SU-DHL-6 (cell line): ENCODE results near the gene BLVRB.
A peak's percentile ranks its signal among the peaks of the same experiment; 100 is the strongest.

ENCODE experiments used
- H2AFZ ChIP-seq: fragments of 200-600 bp; sonication (generic); 2 replicates; pipeline ENCODE4 v1.6.1; 2014; ENCODE audit warnings: low read depth, mild to moderate bottlenecking, moderate library complexity, mixed read lengths, antibody characterized with exemption, low read length; ENCODE audit not compliant: severe bottlenecking
- H3F3A ChIP-seq: fragments of 200-600 bp; shearing (Covaris generic); 2 replicates; pipeline ENCODE4 v1.6.0; 2016; ENCODE audit warnings: antibody characterized with exemption, mild to moderate bottlenecking; ENCODE audit not compliant: insufficient read depth
- H3K27ac ChIP-seq: fragments of 200-600 bp; sonication (generic); 2 replicates; pipeline ENCODE4 v1.5.1; 2016; ENCODE audit warnings: low read depth, mild to moderate bottlenecking, low read length, moderate library complexity, mixed read lengths
- H3K27me3 ChIP-seq: fragments of 200-600 bp; sonication (generic), shearing (Covaris generic); 2 replicates; pipeline ENCODE4 v1.6.0; 2014; ENCODE audit warnings: mild to moderate bottlenecking, low read length
- H3K36me3 ChIP-seq: fragments of 200-600 bp; sonication (generic); 2 replicates; pipeline ENCODE4 v1.6.1; 2014; ENCODE audit warnings: mild to moderate bottlenecking, low read length, mixed read lengths
- H3K4me2 ChIP-seq: fragments of 300-600, 200-600 bp; shearing (Covaris generic), sonication (generic); 2 replicates; pipeline ENCODE4 v1.6.0; 2014; ENCODE audit warnings: low read length, low read depth, mild to moderate bottlenecking; ENCODE audit not compliant: poor library complexity, severe bottlenecking
- H3K4me3 ChIP-seq: fragments of 200-600 bp; sonication (generic); 2 replicates; pipeline ENCODE4 v1.5.1; 2014; ENCODE audit warnings: antibody characterized with exemption, low read length, mild to moderate bottlenecking, mixed read lengths; ENCODE audit not compliant: insufficient read depth, poor library complexity, severe bottlenecking
- H3K79me2 ChIP-seq: fragments of 200-600 bp; sonication (generic); 2 replicates; pipeline ENCODE4 v1.6.1; 2014; ENCODE audit warnings: mild to moderate bottlenecking, low read length, moderate library complexity; ENCODE audit not compliant: insufficient read depth
- H3K9ac ChIP-seq: fragments of 200-600 bp; sonication (generic); 2 replicates; pipeline ENCODE4 v1.7.0; 2014; ENCODE audit warnings: mild to moderate bottlenecking, low read length
- H3K9me2 ChIP-seq: fragments of 200-600 bp; sonication (generic); replicated peaks from 2 replicates; pipeline ENCODE4 v1.6.1; 2014; ENCODE audit warnings: low read length; ENCODE audit not compliant: insufficient read depth
- H3K9me3 ChIP-seq: fragments of 200-600 bp; sonication (generic); 2 replicates; pipeline ENCODE4 v1.6.1; 2014; ENCODE audit warnings: low read length, mixed read lengths; ENCODE audit not compliant: insufficient read depth
- H4K20me1 ChIP-seq: fragments of 200-600 bp; sonication (generic); 2 replicates; pipeline ENCODE4 v1.6.1; 2014; ENCODE audit warnings: low read depth, mild to moderate bottlenecking, antibody characterized with exemption, low read length, moderate library complexity, mixed read lengths
- EZH2phosphoT487 ChIP-seq: fragments of 200-600 bp; sonication (generic), shearing (Covaris generic); conservative IDR thresholded peaks from 2 replicates; pipeline ENCODE4 v1.6.1; 2018; ENCODE audit warnings: mild to moderate bottlenecking, antibody characterized with exemption, low read length, moderate library complexity, mixed read lengths
- TF ChIP-seq, protein P1 (sequence below): fragments of 200-600 bp; sonication (generic); IDR thresholded peaks from one replicate; pipeline ENCODE4 v1.5.1; 2017; ENCODE audit warnings: antibody characterized with exemption, mild to moderate bottlenecking, low read length, moderate library complexity; ENCODE audit not compliant: insufficient read depth, poor library complexity, severe bottlenecking

The BLVRB gene

DNA sequence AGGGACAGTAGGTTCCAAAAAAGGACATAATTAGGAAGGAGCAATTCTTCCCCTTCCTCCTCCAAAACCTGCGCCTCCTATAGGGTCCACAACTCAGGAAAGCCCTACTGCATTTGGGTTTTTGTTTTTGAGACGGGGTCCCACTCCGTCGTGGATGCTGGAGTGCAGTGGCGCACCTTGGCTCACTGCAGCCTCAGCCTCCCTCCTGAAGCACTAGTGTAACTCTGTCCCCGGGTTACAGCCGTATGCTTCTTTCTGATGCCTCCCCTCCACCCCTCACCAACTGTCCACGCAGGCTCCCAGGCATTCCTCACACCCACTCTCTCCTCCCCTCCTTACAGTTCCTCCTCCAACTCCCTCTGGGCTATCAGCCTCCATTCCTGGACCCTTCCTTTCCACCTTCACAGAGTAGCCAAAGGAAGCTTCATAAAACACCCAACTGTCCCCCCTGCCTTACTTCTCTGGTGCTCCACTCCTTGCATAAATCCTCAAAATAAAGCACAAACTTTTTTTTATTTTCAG is 19.2 kb downstream of the BLVRB start:
- H3K4me3 ChIP-seq = no peak overlapping the region
- H3K9me2 ChIP-seq = no peaks in the 10 kb centered on the region
- H3K9ac ChIP-seq = no peak overlapping the region
- no peaks in the 10 kb centered on the region for H3K27me3 ChIP-seq
- H3K79me2 ChIP-seq = peaks cover 10% of the 10 kb centered on the region
- H2AFZ ChIP-seq = no peak overlapping the region
- no peaks in the 10 kb centered on the region for H4K20me1 ChIP-seq
- no peak overlapping the region for H3K27ac ChIP-seq
- TF ChIP-seq EZH2phosphoT487 = no peak
- TF ChIP-seq, protein P1, sequence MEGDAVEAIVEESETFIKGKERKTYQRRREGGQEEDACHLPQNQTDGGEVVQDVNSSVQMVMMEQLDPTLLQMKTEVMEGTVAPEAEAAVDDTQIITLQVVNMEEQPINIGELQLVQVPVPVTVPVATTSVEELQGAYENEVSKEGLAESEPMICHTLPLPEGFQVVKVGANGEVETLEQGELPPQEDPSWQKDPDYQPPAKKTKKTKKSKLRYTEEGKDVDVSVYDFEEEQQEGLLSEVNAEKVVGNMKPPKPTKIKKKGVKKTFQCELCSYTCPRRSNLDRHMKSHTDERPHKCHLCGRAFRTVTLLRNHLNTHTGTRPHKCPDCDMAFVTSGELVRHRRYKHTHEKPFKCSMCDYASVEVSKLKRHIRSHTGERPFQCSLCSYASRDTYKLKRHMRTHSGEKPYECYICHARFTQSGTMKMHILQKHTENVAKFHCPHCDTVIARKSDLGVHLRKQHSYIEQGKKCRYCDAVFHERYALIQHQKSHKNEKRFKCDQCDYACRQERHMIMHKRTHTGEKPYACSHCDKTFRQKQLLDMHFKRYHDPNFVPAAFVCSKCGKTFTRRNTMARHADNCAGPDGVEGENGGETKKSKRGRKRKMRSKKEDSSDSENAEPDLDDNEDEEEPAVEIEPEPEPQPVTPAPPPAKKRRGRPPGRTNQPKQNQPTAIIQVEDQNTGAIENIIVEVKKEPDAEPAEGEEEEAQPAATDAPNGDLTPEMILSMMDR = no peak
- no peaks in the 10 kb centered on the region for H3K9me3 ChIP-seq
- H3F3A ChIP-seq = peaks cover 5% of the 10 kb centered on the region
- no peaks in the 10 kb centered on the region for H3K36me3 ChIP-seq
- no peak overlapping the region for H3K4me2 ChIP-seq

DNA sequence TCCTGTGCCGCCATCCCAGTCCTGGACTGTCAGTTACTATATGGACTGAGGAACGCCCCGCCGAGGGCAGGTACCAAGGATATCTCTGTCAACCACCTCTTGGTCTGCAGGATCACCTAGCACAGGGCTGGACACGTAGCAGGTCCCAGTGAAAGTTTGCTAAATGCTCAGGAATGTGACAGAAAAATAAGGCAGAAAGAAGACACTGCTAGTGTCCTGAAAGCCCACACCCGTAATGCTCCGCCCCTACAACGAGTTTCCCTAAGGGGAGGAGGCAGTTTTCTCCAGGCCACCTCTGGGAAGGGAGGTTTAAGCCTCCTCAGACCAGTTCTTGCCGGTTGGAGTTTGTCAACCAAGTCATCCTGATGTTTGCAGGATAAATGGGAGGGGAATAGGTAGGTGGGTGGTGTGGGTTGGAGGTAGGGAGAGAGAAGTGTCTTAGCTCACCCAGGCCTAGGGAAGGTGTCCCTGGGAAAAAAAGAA is 19.7 kb downstream of the BLVRB start:
- H4K20me1 ChIP-seq = no peaks in the 10 kb centered on the region
- H3F3A ChIP-seq = peaks cover 5% of the 10 kb centered on the region
- no peak overlapping the region for H2AFZ ChIP-seq
- H3K27me3 ChIP-seq = no peaks in the 10 kb centered on the region
- TF ChIP-seq, protein P1 = no peak
- TF ChIP-seq EZH2phosphoT487 = no peak
- H3K79me2 ChIP-seq = peaks cover 10% of the 10 kb centered on the region
- no peaks in the 10 kb centered on the region for H3K9me2 ChIP-seq
- H3K9ac ChIP-seq = no peak overlapping the region
- H3K27ac ChIP-seq = no peak overlapping the region
- no peaks in the 10 kb centered on the region for H3K36me3 ChIP-seq
- H3K4me3 ChIP-seq = no peak overlapping the region
- no peak overlapping the region for H3K4me2 ChIP-seq
- H3K9me3 ChIP-seq = no peaks in the 10 kb centered on the region

DNA sequence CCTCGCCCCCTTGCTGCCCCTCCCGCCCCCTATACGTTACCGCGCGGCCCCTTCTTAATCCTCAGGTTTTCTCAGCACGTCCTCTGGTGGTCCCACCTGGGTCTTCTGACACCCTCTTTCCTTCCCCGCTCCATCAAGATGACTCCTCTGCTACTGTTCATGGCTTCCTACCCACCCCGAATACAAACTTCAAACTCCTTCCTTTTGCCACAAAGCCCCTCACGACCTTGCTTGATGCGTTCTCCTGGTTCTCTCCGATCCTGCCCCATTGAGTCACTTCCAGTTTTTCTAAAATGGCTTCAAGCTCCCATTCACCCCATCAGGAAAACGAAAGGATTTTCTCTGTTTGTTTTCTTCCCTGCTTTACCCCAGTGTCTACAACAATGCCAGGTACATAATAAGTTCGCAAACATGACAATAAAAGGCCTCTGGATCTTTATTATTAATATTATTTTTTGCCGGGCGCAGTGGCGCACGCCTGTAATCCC is 20.7 kb downstream of the BLVRB start:
- Histone ChIP-seq H3F3A (peaks cover 5% of the 10 kb centered on the region), H3K79me2 (peaks cover 10% of the 10 kb centered on the region), H3K4me2 (peak overlapping the region; percentile 88), H3K9me2 (no peaks in the 10 kb centered on the region), H3K9me3 (no peaks in the 10 kb centered on the region), H3K36me3 (no peaks in the 10 kb centered on the region), H3K4me3 (peak overlapping the region; percentile 85), H3K27me3 (no peaks in the 10 kb centered on the region), H3K9ac (peak overlapping the region; percentile 81), H3K27ac (no peak overlapping the region), H2AFZ (peak overlapping the region; percentile 98), H4K20me1 (no peaks in the 10 kb centered on the region)
- TF ChIP-seq, protein P1 = peak; percentile 17
- no peak for TF ChIP-seq EZH2phosphoT487
